Measurements from ENCODE around the gene SLC29A2. TPM values are rescaled to one million over a fixed set of nuclear protein-coding genes. Genes with fewer than 3 reads are reported as not detected.

Gene SLC29A2
- total and polyA plus RNA-seq, 2 donors = 1.1 to 2.1 TPM

DNA sequence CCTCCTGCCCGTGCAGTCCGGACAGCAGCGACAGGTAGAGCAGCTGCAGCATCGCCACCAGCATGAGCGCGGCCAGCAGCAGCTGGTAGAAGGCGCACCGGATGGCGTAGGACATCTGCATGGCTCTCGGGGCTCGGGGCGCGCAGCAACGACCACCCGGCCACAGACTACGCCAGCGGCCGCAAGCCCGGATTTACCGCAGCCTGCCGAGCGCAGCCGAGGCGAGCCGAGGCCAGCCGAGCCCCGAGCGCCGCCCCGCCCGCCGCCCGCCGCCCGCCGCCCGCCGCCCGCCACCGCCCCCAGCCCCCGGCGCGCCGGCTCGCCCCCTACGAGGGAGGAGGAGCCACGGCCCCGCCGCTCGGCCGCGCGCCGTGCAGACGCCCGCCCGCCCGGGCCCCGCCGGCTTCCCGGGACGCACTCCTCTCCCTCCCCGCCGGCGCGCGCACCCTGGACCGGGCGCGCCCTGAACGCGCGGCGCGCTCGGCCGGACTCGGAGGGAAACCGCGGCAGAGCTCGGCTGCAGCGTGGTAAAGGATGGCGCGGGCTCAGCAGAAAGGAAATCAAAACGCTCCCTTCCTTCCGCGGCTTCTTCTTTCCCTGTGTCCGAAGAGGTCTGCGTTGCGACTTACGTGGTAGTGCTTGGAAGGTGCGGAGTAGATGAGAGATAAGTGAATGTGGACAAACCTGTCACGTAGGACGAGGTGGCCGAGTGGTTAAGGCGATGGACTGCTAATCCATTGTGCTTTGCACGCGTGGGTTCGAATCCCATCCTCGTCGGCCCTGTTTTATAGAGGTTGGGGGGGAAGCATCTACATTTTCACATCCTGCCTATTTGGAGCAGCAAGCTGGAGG lies 23.9 kb downstream of the SLC29A2 start, which contains the start of gene B4GAT1:
Gene B4GAT1 (minus strand): TSS at position 205 of the 852 bp plus-strand sequence. CDS start 84 bp downstream, at position 121.
- WGBS = under 1% methylated on average over 91 of the region's 101 CpGs
- Histone ChIP-seq H3K36me3 (ENCODE audit: insufficient read depth) (no peaks in the 10 kb centered on the region), H3K27ac (ENCODE audit: low read depth) (peak within 1 kb of the TSS; percentile 90), H3K4me1 (ENCODE audit: insufficient read depth) (peaks cover 1% of the 10 kb centered on the region), H3K4me3 (ENCODE audit: low read depth, low read length) (peak within 1 kb of the TSS; percentile 88)
- DNase-seq (ENCODE audit: extremely low spot score) = peak; percentile 90

DNA sequence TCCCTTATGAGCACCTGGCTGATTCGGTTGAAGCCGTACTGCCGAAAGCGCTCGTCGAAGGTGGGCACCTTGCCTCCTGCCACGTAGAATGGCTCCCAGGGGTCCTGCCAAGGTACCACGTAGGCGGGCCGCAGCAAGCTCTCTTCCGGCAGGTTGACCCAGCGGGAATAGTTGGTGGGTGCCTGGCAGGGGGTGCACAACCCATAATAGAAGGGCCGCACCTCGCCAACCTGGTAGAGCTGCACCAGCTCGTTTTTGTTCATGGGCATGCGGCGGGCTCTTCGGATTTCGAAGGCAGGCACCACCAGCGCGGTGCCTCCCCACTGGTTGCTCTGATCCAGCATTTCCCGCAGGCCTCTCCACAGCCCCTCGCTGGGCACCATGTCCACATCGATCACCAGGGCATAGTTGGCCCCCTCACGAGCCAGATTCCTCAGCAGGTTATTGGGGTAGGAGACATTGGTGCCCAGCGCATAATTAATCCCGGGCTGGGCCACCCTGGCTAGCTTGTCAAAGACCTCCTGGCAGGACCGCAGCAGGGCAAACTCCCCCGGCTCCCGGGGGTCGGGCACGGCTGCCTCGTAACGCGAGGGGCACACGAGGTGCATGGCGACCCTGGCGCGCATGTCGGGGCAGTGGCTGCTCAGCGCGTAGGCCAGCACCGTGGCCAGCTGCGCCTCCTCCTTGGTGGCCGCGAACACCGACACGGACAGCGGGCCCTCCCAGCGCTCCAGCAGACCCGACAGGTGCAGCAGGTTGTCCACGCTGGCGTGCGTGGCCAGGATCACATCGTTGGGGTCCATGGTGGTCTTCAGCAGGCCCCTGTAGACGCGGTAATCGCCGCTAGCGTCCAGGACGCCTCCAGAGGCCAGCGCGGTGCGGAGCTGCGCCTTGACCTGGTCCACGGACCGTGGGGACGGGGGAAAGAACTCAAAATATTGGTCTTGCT lies 24.8 kb downstream of the SLC29A2 start:
- Histone ChIP-seq H3K36me3 (ENCODE audit: insufficient read depth) (peaks cover under 1% of the 10 kb centered on the region), H3K27ac (ENCODE audit: low read depth) (peak overlapping the region; percentile 90), H3K4me1 (ENCODE audit: insufficient read depth) (peaks cover 1% of the 10 kb centered on the region), H3K4me3 (ENCODE audit: low read depth, low read length) (peak overlapping the region; percentile 88)
- DNase-seq (ENCODE audit: extremely low spot score) = no peak
- WGBS = 26% methylated on average over 68 of the region's 68 CpGs

DNA sequence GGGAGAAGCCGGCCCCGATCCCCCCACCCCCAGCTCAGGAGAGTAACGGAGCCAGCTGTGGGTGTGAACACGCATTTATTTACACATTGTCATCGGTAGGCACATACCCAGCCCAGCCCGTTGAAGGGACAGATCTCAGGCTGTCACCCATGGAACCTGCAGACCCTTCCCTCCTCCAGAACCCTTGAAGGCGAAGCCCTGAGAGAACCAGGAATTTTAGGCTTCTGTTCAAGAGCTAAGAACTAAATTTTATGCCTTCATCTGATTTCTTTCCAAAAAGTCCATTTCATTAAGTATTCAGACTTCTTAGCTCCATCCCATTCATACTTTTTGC lies 26.3 kb downstream of the SLC29A2 start:
- Histone ChIP-seq H3K4me3 (ENCODE audit: low read depth, low read length) (peak overlapping the region; percentile 88), H3K27ac (ENCODE audit: low read depth) (peak overlapping the region; percentile 30), H3K36me3 (ENCODE audit: insufficient read depth) (peaks cover 3% of the 10 kb centered on the region), H3K4me1 (ENCODE audit: insufficient read depth) (peaks cover 1% of the 10 kb centered on the region)
- 5% methylated on average over 7 of the region's 7 CpGs for WGBS
- no peak for DNase-seq (ENCODE audit: extremely low spot score)

DNA sequence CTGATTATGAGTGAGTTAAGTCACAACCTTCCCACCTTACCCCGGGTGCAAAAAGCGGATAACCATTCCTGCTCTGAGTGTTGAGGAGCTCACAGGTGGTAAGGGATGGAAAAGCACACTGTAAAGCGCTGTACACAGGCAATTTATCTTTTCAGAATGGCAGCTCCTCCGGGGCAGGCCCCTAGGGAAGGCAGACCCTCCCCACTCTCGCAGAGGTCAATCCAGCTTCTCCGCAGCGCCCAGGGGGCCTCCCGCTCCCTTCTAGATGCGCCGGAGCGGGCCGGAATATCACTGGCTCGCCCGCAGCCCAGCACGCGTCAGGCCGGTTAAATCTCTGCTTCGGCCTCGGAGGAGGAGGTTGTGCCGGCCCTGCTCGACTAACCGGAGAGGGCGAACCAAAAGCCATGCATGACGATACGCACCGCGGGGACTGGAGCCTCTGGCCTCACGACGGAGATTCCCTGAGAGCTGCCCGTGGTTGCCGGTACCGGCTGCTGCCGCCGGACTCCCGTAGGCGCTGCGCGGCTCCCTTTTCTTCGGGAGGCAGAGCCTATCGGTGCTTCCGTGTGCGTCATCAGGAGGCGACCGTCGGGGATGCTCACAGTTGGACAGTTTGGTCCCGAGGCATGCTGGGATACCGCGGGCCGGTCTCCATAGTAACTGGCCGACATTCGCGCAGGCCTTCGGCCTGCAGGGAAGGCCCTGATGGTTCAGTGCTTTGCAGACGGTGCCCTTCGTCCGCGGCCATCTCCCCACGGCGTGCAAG lies 26.8 kb downstream of the SLC29A2 start, which contains the start of gene BRMS1:
Gene BRMS1 (minus strand): TSS at position 555 of the 766 bp plus-strand sequence. CDS start 2,870 bp downstream, outside the sequence.
- Histone ChIP-seq H3K27ac (ENCODE audit: low read depth) (peak within 1 kb of the TSS; percentile 69), H3K36me3 (ENCODE audit: insufficient read depth) (peaks cover 3% of the 10 kb centered on the region), H3K4me3 (ENCODE audit: low read depth, low read length) (peak within 1 kb of the TSS; percentile 88), H3K4me1 (ENCODE audit: insufficient read depth) (peaks cover 1% of the 10 kb centered on the region)
- DNase-seq (ENCODE audit: extremely low spot score) = peak; percentile 88
- WGBS = under 1% methylated on average over 59 of the region's 59 CpGs

DNA sequence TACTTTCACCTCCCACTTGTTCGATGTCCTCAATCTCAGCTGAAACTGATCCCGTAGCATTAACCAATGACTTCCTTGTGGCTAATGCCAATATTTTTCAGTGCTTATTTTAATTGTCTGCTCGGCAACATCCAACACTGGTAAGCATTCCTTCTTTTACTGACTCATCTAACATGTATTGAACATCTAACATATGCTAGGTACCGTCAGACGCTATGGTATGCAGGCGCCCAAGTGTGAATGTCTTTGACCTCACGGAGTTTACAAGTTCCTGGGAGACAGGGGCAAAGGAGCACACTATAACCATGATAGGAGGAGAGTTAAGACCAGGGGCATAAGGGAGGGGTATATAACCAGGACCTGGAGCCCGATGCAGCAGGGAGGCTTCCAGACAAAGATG lies 28.4 kb downstream of the SLC29A2 start:
- no peak for DNase-seq (ENCODE audit: extremely low spot score)
- peaks cover 1% of the 10 kb centered on the region for H3K4me1 ChIP-seq (ENCODE audit: insufficient read depth)
- H3K27ac ChIP-seq (ENCODE audit: low read depth) = no peak overlapping the region
- 87% methylated on average over 8 of the region's 8 CpGs for WGBS
- no peak overlapping the region for H3K4me3 ChIP-seq (ENCODE audit: low read depth, low read length)
- peaks cover 3% of the 10 kb centered on the region for H3K36me3 ChIP-seq (ENCODE audit: insufficient read depth)

DNA sequence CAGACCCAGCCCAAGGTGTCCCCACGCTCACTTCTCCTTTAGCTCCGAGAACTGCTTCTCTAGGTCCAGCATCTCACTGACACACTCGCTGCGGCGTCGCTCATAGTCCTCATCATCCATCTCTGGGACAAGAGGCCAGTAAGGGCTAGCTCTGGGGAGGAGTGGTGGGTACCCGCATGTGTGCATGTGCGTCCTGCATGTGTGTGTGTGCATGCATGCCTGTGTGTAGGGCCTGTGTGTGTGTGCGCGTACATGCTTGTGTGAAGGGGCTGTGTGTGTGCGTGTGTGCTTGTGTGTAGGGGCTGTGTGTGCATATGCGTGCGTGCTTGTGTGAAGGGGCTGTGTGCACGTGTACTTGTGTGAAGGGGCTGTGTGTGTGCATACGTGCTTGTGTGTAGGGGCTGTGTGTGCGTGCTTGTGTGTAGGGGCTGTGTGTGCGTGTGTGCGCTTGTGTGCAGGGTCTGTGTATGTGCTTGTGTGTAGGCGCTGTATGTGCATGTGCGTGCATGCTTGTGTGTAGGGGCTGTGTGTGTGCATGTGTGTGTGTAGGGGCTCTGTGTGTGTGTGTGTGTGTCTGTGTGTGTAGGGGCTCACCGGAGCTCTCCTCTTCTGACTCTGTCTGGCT lies 29.9 kb downstream of the SLC29A2 start:
- WGBS = 94% methylated on average over 21 of the region's 21 CpGs
- peaks cover 3% of the 10 kb centered on the region for H3K36me3 ChIP-seq (ENCODE audit: insufficient read depth)
- no peak overlapping the region for H3K27ac ChIP-seq (ENCODE audit: low read depth)
- H3K4me3 ChIP-seq (ENCODE audit: low read depth, low read length) = no peak overlapping the region
- peaks cover 1% of the 10 kb centered on the region for H3K4me1 ChIP-seq (ENCODE audit: insufficient read depth)
- DNase-seq (ENCODE audit: extremely low spot score) = no peak

DNA sequence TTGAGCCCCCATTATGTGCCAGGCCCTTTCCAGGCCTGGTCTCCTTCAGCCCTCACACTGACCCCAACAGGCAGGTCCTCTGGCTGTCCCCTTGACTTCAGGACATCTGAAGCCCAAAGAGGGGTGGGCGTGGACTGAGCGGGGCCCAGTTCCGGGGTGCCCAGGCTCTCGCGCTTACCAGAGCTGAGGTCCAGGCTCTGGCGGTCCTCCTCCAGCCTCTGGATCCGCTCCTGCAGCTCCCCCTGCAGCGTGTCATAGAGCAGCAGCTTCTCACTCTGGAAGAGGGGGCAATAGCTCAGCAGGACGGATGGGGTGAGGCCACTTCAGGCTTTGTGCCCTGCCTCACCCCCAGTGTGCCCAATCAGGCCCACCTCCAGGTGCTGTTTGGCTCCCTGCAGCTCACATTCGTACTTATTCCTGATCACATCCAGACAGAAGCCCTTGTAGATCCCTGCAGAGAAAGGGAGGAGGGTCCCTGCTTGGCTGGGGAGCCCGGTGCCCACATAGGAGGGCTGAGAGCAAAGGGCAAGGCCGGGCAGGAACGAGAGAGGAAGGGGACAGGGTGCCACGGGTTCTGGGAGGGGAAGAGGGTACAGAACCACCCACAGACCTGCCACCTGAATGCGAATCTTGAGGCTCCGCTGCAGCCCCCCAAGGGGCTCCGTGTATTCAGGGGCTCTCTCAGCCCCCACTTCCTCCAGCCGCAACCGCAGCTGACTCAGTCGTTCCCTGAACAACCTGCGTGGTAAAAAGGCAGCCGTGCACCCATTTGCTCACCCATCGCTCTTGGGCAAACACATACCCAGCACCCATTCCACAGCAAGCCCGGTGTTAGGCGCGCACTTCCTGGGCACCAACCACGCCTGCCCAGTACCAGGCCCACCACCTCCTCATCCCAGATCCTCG lies 30.7 kb downstream of the SLC29A2 start:
- peaks cover 3% of the 10 kb centered on the region for H3K36me3 ChIP-seq (ENCODE audit: insufficient read depth)
- no peak for DNase-seq (ENCODE audit: extremely low spot score)
- no peak overlapping the region for H3K4me3 ChIP-seq (ENCODE audit: low read depth, low read length)
- H3K27ac ChIP-seq (ENCODE audit: low read depth) = no peak overlapping the region
- H3K4me1 ChIP-seq (ENCODE audit: insufficient read depth) = no peaks in the 10 kb centered on the region
- WGBS = 90% methylated on average over 28 of the region's 28 CpGs

DNA sequence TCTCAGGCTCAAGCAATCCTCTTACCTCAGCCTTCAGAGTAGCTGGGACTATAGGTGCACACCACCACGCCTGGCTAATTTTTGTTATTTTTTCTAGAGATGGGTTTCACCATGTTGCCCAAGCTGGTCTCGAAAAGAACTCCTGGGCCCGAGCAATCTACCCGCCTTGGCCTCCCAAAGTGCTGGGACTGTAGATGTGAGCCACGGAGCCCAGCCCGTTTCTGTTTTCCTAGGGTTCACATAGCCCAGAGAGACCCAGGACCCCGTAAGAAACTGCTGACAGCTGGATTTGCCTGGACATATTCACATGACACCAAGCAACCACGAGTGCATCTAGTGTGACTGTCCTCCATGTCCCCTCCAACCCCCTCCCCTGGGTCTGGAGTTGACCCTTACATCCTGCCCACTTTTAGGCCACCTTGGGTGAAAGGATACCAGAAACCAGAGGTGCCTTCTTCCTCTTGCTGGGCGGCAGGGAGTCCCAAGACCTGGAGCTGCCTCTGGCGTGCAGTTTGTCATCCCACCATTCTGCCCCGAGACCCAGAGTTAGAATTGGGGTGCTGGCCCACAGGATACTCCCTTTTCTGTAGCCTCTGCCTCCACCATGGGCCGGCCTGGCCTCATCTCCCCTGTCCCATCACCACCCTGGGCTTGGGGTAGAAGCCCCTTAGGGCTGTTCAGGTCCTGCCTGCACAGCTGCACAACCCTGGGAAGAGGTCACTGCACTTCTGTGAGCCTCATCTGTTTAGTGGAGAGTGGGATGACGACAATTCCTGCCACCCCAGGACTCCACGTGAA lies 31.7 kb downstream of the SLC29A2 start:
- WGBS = 82% methylated on average over 14 of the region's 14 CpGs
- Histone ChIP-seq H3K4me1 (ENCODE audit: insufficient read depth) (no peaks in the 10 kb centered on the region), H3K36me3 (ENCODE audit: insufficient read depth) (peaks cover 3% of the 10 kb centered on the region)

DNA sequence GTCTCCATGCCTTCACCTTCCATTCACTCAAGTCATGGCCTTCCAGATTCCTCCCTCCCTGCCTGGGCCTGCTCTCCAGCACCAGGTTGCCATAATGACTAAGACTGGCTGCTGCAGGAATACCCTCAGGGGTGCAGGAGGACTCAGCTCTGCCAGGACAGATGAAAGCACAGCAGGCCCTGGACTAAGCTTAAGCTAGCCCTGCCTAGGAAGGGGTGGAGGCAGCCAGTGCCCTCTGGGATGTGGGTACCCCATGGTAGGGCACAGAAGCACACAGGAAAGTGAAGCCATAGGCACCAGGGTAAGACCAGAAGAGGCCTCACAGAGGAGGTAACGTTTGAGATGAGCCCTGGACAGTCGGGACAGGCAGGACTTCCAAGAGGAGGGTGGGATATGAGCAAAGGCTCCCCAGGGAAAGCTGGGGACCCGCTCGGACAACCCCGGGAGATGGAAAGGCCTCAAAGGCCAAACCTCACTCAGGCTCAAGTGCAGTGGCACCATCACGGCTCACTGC lies 32.3 kb downstream of the SLC29A2 start:
- Histone ChIP-seq H3K27ac (ENCODE audit: low read depth) (no peak overlapping the region), H3K4me3 (ENCODE audit: low read depth, low read length) (no peak overlapping the region), H3K36me3 (ENCODE audit: insufficient read depth) (peaks cover 3% of the 10 kb centered on the region), H3K4me1 (ENCODE audit: insufficient read depth) (no peaks in the 10 kb centered on the region)
- DNase-seq (ENCODE audit: extremely low spot score) = no peak
- 83% methylated on average over 6 of the region's 6 CpGs for WGBS

More for the DNA sequence above, 31.7 kb downstream of the SLC29A2 start:
- DNase-seq (ENCODE audit: extremely low spot score) = no peak
- Histone ChIP-seq H3K27ac (ENCODE audit: low read depth) (no peak overlapping the region), H3K4me3 (ENCODE audit: low read depth, low read length) (no peak overlapping the region)

DNA sequence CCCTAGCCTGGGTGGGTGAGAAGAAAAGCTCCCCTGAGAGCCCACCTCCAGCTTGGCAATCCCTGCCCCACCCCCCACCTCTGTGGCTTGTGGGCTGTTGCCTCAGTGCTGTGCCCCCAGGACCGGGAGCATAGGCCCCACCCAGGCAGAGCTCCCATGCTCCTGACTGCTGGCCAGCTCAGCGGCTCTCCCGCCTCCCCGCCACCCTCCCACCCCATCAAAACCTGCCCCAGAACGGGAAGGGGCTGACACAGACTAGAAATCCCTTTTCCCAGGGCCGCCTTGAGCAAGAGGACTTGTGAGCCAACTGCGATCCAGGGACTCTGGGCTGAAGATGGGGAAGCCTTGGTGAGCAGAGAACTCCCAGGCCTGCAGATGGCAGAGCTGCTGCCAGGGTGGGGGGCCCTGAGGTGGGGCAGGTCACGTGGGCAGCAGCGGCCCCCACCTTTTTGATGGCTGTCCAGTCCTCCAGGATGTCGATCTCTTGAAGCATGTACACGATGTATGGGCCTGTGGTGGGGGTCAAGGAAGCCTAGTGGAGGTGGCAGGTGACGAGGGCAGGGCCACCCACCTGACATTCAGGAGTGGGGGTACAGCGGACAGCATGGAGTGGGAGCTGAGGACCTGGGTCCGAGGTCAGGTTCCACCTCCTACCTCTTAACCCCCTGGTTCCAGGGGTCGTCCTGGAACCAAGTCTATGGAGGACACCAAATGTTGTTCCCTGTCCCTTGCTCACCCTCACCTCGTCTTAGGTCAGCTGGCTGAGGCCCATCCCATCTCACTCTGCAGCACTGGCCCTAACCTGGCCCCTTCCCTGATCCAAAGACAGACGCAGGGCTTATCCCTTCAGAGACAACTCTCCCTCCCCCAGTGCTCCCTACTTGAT lies 33.0 kb downstream of the SLC29A2 start:
- no peaks in the 10 kb centered on the region for H3K4me1 ChIP-seq (ENCODE audit: insufficient read depth)
- H3K36me3 ChIP-seq (ENCODE audit: insufficient read depth) = peaks cover 3% of the 10 kb centered on the region
- no peak overlapping the region for H3K27ac ChIP-seq (ENCODE audit: low read depth)
- 76% methylated on average over 17 of the region's 17 CpGs for WGBS
- H3K4me3 ChIP-seq (ENCODE audit: low read depth, low read length) = no peak overlapping the region
- no peak for DNase-seq (ENCODE audit: extremely low spot score)
